Esophagus squamous epithelium (tissue), 4 donors: ENCODE measurements around the gene IL20.

ENCODE experiments used
- POLR2A ChIP-seq, 4 donors: fragments of 450-650 bp; IDR thresholded peaks; one replicate each; pipeline ENCODE4 v1.6.1; 2017; ENCODE audit warnings: antibody characterized with exemption in 4 of 4, mild to moderate bottlenecking in 4 of 4, moderate library complexity in 3 of 4
- TF ChIP-seq, protein P1 (sequence below), 6 experiments: fragments of 450-650 bp in 4 of 6; fragments of 200-600 bp in 2 of 6; sonication (generic) in 2 of 6; IDR thresholded peaks; one replicate each; pipeline ENCODE4 v1.5.1; 2016 to 2019; ENCODE audit warnings: antibody characterized with exemption in 6 of 6, mild to moderate bottlenecking in 4 of 6, moderate library complexity in 4 of 6

DNA sequence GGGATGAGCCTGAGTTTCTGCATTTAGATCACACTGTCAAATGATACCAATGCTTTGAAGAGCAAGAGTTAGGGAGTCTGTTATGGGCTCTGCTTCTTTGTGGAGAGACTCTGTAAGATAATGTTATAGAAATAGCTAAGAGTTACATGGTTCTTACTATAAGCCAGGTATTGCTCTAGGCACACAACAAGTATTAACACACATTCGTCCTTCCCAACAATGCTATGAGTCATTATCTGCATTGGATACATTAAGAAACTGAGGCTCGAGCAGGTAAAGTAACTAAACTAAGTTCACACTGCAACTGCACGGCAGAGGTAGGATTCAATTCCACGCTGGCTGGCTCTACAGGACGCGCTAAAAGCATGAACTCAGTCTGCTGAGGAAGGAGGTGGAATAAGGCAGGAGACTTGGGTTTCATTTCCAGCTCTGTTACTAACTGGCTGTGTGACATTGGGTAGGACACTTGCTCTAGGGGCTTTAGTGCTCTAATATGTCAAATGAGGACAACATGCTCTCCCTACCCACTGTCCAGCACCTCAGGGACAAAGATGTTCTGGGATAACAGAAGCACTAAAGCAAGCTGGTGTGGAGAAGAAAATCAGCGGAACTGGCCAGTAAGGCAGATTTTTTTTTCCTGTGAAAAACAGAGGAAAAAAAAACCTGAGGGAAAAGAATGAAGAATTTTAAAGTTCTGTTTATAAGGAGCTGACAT is 23.7 kb upstream of the IL20 start:
- TF ChIP-seq, protein P1, sequence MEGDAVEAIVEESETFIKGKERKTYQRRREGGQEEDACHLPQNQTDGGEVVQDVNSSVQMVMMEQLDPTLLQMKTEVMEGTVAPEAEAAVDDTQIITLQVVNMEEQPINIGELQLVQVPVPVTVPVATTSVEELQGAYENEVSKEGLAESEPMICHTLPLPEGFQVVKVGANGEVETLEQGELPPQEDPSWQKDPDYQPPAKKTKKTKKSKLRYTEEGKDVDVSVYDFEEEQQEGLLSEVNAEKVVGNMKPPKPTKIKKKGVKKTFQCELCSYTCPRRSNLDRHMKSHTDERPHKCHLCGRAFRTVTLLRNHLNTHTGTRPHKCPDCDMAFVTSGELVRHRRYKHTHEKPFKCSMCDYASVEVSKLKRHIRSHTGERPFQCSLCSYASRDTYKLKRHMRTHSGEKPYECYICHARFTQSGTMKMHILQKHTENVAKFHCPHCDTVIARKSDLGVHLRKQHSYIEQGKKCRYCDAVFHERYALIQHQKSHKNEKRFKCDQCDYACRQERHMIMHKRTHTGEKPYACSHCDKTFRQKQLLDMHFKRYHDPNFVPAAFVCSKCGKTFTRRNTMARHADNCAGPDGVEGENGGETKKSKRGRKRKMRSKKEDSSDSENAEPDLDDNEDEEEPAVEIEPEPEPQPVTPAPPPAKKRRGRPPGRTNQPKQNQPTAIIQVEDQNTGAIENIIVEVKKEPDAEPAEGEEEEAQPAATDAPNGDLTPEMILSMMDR (IDR thresholded peaks at IDR 0.05), result no peak
- no peak for TF ChIP-seq POLR2A (IDR thresholded peaks at IDR 0.05)
